Measurements from ENCODE around the gene PYDC1. TPM values are rescaled to one million over a fixed set of nuclear protein-coding genes. Genes with fewer than 3 reads are reported as not detected.
A peak's percentile ranks its signal among the peaks of the same experiment; 100 is the strongest.
"Not testable (repeated sequence)": the region's sequence is repeated elsewhere in the genome, so short reads cannot be mapped to it uniquely, and the experiment has no call there.

PYDC1 gene
- not detected for total RNA-seq
- long read RNA-seq = 0 reads

DNA sequence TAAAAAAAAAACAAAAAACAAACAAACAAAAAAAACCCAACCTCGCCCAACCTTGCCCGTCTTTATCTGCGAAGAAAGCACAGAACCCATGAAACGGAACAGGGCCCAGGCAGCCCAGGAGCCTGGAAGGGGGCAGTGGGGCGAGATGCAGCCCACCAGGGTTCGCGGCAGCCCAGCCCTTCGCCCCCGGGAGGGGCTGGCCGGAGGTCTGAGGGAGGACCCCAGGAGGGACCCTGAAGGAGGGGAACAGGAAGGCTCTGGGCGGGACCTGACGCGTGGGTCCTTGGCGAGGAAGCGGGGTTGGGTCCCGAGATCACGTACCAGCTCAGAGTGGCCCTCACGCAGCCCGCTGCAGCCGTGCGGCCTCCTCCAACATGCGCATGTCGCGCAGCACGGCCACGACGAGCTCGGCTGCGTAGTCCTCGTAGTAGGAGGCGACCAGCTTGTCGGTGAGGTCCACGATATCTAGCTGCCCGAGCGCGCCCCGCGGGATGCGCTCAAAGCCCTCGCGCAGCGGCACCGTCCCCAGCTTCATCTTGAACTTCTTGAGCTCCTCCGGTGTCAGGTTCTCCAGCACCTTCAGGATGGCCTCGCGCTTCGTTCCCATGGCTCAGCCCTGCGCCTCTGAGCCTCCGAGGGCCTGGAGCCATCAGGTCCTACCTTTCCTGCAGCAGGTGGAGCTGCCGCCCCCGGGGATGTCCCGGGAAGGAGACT, at the start of gene PYDC1:
PYDC1 (minus strand) TSS at position 714 of the 714 bp plus-strand sequence; CDS start at position 607, 107 bp downstream.
- ATAC-seq (ENCODE audit: poor library complexity) (peak; percentile 7), DNase-seq (peak; percentile 56)
- intact Hi-C loops (cut with DNase I) = no loop called here

DNA sequence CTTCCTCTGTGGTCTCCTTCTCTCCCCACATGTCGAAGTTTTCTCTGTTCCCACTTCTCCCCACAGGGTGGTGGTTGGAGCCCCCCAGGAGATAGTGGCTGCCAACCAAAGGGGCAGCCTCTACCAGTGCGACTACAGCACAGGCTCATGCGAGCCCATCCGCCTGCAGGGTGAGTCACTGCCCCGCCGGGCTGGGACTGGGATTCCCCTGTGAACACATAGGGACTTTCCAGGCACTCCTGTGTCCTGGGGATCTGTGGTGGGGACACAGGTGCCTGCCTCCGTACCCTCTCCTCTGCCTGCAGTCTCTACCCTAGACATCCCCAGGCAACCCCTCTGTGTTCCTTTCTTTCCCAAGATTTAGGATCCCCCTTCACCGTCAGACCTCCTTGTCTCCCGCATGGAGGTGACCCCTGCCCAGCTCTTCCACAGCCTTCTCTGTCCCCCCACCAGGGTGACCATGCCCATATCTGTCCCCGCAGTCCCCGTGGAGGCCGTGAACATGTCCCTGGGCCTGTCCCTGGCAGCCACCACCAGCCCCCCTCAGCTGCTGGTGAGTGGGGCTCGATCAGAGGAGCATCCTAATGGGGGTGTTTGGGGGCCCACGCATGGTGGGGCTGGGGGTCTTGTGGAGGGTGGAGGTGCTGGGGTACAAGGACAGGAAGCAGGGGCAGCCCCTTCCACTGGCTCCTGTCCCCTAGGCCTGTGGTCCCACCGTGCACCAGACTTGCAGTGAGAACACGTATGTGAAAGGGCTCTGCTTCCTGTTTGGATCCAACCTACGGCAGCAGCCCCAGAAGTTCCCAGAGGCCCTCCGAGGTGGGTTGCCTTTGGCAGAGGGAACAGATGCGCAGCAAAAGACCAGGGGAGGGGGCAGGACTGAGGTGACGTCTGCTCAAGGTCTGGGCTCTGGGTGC, 48.7 kb upstream of the PYDC1 start:
- ATAC-seq (ENCODE audit: poor library complexity) (no peak), DNase-seq (no peak)
- intact Hi-C loops (cut with DNase I) = no loop called here

- intact Hi-C loops (cut with DNase I) = no loop called here
- DNase-seq (no peak), ATAC-seq (ENCODE audit: poor library complexity) (no peak)
Observed at GRCh38 chr16:31262084-31262483, 45.1 kb upstream of the PYDC1 start.

GRCh38 chr16:31260136-31260931, 43.4 kb upstream of the PYDC1 start:
- DNase-seq (no peak), ATAC-seq (ENCODE audit: poor library complexity) (peak; percentile 41)
- intact Hi-C loops (cut with DNase I) = no loop called here

GRCh38 chr16:31258366-31258765, 41.4 kb upstream of the PYDC1 start:
- DNase-seq (no peak), ATAC-seq (ENCODE audit: poor library complexity) (no peak)
- intact Hi-C loops (cut with DNase I) = no loop called here

DNA sequence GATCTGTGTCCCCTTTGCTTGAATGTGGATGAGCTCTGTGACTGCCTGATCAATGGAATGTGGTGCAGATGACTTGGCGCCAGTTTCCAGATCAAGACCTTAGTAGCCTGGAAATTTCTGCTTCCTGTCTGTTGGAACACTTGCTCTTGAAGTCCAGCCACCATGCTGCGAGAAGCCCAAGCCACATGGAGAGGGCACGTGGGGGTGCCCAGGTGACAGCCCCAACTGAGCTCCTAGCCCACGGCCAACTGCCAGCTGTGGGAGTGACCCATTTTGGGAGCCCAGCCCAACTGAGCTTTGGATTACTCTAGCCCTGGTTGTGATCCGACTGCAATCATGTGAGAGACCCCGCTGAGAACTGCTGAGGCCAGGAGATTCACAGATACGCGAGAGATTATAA, 39.5 kb upstream of the PYDC1 start:
- DNase-seq (no peak), ATAC-seq (ENCODE audit: poor library complexity) (no peak)
- intact Hi-C loops (cut with DNase I) = no loop called here

DNA sequence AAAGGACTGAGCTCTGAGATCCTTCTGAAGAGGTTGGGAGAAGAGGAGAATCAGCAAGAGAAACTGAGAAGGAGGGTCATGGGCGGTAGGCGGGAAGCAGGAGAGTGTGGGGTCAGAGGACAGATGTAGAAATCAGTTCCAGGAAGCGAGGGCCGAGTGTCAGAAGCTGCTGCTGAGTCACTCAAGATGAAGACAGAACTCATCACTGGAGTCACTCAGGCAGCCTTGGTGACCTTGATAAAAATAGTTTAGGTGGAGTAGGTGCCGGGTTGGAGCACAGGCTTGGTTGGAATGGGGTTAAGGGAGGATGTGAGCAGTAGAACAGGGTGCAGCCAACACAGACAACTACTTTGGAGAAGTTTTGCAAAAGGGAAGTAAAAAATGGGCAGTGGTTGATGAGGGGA, 36.7 kb upstream of the PYDC1 start:
- DNase-seq = peak; percentile 59
- peak; percentile 67 for ATAC-seq (ENCODE audit: poor library complexity)
- intact Hi-C loops (cut with DNase I) = no loop called here

DNA sequence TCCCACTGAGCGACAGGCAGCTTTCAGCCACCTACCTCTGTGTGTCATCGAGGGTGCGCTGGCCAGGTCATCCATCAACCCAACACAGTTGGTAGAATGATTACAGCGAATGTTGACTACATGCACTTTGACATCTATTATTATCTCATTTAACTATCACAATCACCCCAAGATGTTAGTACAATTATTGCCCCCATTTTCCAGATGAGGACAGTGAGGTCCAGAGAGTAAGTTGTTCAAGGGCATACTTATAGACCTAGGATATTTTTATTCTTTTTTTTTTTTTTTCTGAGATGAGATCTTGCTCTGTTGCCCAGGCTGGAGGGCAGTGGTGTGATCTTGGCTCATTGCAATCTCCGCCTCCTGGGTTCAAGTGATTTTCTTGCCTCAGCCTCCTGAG, 34.5 kb upstream of the PYDC1 start:
- ATAC-seq (ENCODE audit: poor library complexity) (no peak), DNase-seq (no peak)
- intact Hi-C loops (cut with DNase I) = no loop called here

DNA sequence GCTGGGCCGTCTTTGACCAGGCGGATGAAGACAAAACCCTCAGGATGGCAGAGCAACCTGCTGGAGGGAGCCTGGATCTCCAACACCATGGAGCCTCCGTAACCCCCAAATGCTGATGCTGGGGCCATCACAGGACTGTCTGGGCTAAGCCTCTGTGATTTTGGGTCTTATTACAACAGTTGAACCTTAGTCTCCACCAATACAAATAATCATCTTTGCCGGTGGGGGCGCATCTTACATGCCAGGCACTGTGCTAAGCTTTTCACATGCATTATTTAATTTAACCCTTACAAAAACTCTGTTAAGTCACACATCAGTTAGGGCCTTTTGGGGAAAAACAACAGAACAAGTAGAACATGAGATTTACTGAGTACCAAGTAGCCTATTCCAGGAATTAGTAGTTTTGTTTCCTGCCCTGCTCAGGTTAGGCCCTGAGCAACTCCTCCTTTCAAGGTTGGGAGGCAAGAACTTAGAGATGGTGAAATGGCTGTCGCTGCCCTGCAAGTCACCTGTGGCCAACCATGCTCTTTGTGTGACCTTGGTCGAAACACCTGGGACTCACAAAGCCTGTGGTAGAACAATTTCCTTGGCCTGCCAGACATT, 33.9 kb upstream of the PYDC1 start:
- DNase-seq (no peak), ATAC-seq (ENCODE audit: poor library complexity) (no peak)
- intact Hi-C loops (cut with DNase I) = no loop called here

GRCh38 chr16:31248344-31248743, 31.4 kb upstream of the PYDC1 start:
- DNase-seq (no peak), ATAC-seq (ENCODE audit: poor library complexity) (no peak)
- intact Hi-C loops (cut with DNase I) = no loop called here

DNA sequence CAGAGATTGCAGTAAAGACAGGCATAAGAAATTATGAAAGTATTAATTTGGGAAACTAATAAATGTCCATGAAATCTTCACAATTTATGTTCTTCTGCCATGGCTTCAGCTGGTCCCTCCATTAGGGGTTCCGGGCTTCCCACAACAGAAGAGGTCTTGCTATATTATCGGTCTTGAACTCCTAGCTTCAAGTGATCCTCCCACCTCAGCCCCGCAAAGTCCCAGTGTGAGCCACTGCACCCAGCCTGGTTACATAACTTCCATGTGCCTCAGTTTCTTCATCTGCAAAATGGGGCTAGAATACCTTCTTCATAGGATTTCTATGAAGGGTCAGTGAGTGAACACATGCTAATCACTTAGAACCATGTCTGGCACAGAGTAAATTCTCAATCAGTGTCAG, 29.4 kb upstream of the PYDC1 start:
- intact Hi-C loops (cut with DNase I) = no loop called here
- ATAC-seq (ENCODE audit: poor library complexity) = no peak
- no peak for DNase-seq

- intact Hi-C loops (cut with DNase I); ATAC-seq (ENCODE audit: poor library complexity): not testable (repeated sequence)
Observed at GRCh38 chr16:31245598-31245997, 28.7 kb upstream of the PYDC1 start.

DNA sequence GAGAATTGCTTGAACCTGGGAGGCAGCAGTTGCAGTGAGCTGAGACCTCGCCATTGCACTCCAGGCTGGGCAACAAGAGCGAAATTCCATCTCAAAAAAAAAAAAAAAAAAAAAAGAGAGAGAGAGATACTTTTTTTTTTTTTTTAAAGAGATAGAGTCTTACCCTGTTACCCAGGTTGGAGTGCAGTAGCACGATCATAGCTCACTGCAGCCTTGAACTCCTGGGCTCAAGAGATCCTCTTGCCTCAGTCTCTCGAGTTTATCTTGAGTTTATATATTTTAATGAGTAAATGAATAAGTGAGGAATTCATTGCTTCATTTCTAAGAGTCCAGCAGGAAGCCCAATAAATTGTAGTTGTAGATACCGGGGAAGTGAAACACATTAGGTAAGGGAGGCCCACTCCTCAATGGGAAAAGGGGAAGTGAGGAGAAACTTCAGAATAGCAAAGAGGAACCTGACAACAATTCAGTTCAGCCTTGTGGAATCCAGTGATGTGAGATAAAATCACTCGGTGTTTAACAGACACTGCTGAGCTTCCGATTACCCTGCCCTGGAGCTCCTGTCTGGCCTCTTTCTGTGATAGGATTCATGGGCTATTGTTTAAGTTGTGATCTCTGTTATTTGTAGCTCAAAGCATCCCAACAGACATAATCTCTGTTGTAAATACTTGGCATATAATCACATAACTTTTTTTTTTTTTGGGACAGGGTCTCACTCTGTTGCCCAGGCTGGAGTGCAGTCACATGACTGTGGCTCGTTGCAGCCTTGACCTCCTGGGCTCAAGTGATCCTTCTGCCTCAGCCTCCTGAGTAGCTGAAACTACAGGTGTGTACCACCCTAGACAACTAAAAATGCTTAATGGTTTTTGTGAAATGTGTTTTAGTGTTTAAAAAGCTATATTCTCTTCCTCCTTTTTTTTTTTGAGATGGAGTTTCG, 27.1 kb upstream of the PYDC1 start:
- intact Hi-C loops (cut with DNase I) = no loop called here
- no peak for DNase-seq
- ATAC-seq (ENCODE audit: poor library complexity) = no peak

More at GRCh38 chr16:31245598-31245997, 28.7 kb upstream of the PYDC1 start:
- DNase-seq = not testable (repeated sequence)

DNA sequence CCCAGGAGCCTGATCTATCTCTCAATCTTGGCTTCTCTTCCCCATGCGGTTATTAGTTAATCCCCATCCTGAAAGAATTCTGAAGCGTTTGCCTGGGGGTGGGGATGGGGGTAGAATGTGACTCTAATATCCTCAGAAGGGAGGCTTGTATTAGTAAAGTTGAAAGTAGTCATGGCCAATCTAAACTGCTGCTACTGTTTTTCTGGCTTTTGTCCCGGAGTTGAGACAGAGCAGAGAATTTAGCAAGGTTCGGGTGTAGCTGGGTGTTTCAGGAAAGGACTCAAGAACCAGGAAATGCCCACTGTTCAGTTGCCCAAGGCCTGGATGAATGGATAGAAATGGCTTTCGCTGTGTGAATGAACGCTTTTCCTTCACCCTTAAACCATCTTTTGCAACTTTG, 25.3 kb upstream of the PYDC1 start:
- DNase-seq (no peak), ATAC-seq (ENCODE audit: poor library complexity) (no peak)
- intact Hi-C loops (cut with DNase I) = no loop called here

DNA sequence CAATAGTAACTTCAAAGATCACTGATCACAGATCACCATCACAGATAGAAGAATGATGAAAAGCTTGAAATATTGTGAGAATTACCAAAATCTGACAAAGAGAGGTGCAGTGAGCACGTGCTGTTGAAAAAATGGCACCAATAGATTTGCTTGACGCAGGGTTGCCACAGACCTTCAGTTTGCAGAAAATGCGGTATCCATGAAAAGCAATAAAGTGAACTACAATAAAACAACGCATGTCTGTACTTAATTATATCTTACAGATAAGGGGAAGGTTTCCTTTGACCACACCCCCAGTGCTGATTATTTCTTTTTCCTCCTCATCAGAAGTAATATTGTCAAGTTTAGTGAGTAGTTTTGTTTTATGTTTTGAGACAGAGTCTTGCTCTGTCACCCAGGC, 21.1 kb upstream of the PYDC1 start:
- DNase-seq (no peak), ATAC-seq (ENCODE audit: poor library complexity) (no peak)
- intact Hi-C loops (cut with DNase I) = no loop called here

DNA sequence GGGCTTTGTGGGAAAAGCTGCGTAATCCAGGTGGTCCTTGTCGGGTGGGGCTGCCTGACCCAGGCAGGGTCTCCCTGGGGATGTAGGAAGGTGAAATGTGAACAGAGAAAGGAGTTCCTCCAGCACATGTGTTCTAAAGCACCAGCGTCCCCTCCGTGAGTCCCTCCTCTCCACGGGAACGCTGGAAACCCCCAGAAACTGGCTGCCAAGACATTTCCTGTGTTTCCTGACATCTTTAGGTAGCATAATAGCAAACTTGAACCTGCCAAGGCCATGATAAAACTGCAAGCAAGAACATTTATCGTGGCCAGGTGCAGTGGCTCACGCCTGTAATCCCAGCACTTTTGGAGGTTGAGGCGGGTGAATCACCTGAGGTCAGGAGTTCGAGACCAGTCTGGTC, 12.6 kb upstream of the PYDC1 start:
- ATAC-seq (ENCODE audit: poor library complexity) = no peak
- no peak for DNase-seq
- intact Hi-C loops (cut with DNase I) = no loop called here

DNA sequence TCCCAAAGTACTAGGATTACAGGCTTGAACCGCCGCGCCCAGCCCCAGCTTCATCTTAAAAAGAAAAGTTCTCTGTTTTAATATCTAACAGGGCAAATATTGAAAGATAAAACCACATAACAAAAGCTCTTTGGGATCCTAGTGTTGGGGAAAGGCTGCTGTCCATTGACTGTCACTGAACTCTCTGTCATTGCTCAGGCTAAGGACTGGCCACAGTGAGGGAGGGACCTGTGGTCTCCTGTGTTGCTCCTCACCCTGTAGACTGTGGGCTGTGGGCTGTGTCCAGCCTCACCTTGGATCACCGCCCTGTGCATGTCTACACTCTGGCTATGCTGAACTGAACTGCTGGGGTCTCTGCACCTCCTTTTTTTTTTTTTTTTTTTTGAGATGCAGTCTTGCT, 11.3 kb upstream of the PYDC1 start:
- ATAC-seq (ENCODE audit: poor library complexity) = no peak
- intact Hi-C loops (cut with DNase I) = no loop called here
- DNase-seq = no peak

GRCh38 chr16:31225193-31225592, 8.3 kb upstream of the PYDC1 start:
- intact Hi-C loops (cut with DNase I) = no loop called here
- DNase-seq (no peak), ATAC-seq (ENCODE audit: poor library complexity) (no peak)
